ENCODE measurements around the gene RAD51B. TPM values are rescaled to one million over a fixed set of nuclear protein-coding genes. Genes with fewer than 3 reads are reported as not detected.

RAD51B gene
- total and polyA plus RNA-seq, 2 of the 13 experiments (the other 11 are each of a cell fraction or from before 2014, with no cell fraction given), result 7.0 to 9.5 TPM

DNA sequence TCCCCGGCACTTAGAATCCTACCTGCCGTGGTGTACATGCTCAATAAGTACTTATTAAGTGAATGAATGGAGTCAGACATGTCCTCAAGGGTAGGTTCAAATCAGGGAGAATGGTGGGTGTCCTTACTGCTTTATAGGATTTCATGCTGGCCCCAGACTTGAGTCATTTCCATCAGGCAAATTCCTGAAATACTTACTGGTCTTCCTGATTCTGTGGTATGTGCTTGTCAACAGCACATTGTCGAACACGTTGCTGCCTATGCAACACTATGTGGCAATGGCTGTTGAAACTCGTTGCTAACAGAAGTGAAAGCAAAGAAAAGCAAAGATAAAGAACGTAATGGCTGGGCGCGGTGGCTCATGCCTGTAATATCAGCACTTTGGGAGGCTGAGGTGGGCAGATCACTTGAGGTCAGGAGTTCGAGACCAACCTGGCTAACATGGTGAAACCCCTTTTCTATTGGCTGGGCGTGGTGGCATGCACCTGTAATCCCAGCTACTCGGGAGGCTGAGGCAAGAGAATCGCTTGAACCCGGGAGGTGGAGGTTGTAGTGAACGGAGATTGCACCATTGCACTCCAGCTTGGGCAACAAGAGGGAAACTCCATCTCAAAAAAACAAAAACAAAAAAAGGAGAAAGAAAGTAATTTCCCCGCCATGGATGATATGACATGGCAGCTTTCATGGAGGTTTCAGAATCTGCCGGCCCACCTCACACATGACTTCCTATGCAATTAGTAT is 758.4 kb downstream of the RAD51B start (continued):
- TF ChIP-seq, protein P1, sequence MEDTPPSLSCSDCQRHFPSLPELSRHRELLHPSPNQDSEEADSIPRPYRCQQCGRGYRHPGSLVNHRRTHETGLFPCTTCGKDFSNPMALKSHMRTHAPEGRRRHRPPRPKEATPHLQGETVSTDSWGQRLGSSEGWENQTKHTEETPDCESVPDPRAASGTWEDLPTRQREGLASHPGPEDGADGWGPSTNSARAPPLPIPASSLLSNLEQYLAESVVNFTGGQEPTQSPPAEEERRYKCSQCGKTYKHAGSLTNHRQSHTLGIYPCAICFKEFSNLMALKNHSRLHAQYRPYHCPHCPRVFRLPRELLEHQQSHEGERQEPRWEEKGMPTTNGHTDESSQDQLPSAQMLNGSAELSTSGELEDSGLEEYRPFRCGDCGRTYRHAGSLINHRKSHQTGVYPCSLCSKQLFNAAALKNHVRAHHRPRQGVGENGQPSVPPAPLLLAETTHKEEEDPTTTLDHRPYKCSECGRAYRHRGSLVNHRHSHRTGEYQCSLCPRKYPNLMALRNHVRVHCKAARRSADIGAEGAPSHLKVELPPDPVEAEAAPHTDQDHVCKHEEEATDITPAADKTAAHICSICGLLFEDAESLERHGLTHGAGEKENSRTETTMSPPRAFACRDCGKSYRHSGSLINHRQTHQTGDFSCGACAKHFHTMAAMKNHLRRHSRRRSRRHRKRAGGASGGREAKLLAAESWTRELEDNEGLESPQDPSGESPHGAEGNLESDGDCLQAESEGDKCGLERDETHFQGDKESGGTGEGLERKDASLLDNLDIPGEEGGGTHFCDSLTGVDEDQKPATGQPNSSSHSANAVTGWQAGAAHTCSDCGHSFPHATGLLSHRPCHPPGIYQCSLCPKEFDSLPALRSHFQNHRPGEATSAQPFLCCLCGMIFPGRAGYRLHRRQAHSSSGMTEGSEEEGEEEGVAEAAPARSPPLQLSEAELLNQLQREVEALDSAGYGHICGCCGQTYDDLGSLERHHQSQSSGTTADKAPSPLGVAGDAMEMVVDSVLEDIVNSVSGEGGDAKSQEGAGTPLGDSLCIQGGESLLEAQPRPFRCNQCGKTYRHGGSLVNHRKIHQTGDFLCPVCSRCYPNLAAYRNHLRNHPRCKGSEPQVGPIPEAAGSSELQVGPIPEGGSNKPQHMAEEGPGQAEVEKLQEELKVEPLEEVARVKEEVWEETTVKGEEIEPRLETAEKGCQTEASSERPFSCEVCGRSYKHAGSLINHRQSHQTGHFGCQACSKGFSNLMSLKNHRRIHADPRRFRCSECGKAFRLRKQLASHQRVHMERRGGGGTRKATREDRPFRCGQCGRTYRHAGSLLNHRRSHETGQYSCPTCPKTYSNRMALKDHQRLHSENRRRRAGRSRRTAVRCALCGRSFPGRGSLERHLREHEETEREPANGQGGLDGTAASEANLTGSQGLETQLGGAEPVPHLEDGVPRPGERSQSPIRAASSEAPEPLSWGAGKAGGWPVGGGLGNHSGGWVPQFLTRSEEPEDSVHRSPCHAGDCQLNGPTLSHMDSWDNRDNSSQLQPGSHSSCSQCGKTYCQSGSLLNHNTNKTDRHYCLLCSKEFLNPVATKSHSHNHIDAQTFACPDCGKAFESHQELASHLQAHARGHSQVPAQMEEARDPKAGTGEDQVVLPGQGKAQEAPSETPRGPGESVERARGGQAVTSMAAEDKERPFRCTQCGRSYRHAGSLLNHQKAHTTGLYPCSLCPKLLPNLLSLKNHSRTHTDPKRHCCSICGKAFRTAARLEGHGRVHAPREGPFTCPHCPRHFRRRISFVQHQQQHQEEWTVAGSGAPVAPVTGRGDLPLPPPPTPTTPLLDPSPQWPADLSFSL (CRISPR knock-in tag; IDR thresholded peaks at IDR 0.05), result peak; percentile 76
- TF ChIP-seq ZNF784 (CRISPR knock-in tag; IDR thresholded peaks at IDR 0.05; ENCODE audit: borderline replicate concordance) (0 out of 2 replicates have a peak, but pooled peaks have one; percentile 62), MAFK (conservative IDR thresholded peaks at IDR 0.05 in 1 of 2, IDR thresholded peaks at IDR 0.05 in 1 of 2; ENCODE audit: low read length in 2 of 2) (peak in 1 of 2 experiments; percentile 21; a peak in 1 of 4 replicates), ZBTB21 (CRISPR knock-in tag; IDR thresholded peaks at IDR 0.05) (peak; percentile 82), PATZ1 (CRISPR knock-in tag; IDR thresholded peaks at IDR 0.05) (peak; percentile 57; the same call in 1 of the 2 replicates), YEATS4 (CRISPR knock-in tag; IDR thresholded peaks at IDR 0.05; ENCODE audit: borderline replicate concordance) (peak; percentile 47; the same call in 1 of the 2 replicates), ZNF333 (CRISPR knock-in tag; IDR thresholded peaks at IDR 0.05; ENCODE audit: borderline replicate concordance) (no peak), RCOR2 (CRISPR knock-in tag; IDR thresholded peaks at IDR 0.05) (peak; percentile 68), PHF21A (CRISPR knock-in tag; IDR thresholded peaks at IDR 0.05) (peak; percentile 73), ZNF296 (CRISPR knock-in tag; conservative IDR thresholded peaks at IDR 0.05) (no peak), KDM1A (CRISPR knock-in tag; IDR thresholded peaks at IDR 0.05) (peak; percentile 81), FOSL2 (CRISPR knock-in tag; IDR thresholded peaks at IDR 0.05) (peak; percentile 93), ZNF780A (CRISPR knock-in tag; IDR thresholded peaks at IDR 0.05) (peak; percentile 45; the same call in 1 of the 2 replicates), TBX3 (IDR thresholded peaks at IDR 0.05; ENCODE audit: borderline replicate concordance) (peak; percentile 74), RBM22 (optimal IDR thresholded peaks at IDR 0.05; ENCODE audit: low read length) (no peak), ZNF570 (CRISPR knock-in tag; IDR thresholded peaks at IDR 0.05; ENCODE audit: borderline replicate concordance) (no peak), NCOA5 (CRISPR knock-in tag; IDR thresholded peaks at IDR 0.05) (no peak), POLR2AphosphoS5 (IDR thresholded peaks at IDR 0.05; ENCODE audit: low read depth, low read length) (no peak)
- TF ChIP-seq, protein P2, sequence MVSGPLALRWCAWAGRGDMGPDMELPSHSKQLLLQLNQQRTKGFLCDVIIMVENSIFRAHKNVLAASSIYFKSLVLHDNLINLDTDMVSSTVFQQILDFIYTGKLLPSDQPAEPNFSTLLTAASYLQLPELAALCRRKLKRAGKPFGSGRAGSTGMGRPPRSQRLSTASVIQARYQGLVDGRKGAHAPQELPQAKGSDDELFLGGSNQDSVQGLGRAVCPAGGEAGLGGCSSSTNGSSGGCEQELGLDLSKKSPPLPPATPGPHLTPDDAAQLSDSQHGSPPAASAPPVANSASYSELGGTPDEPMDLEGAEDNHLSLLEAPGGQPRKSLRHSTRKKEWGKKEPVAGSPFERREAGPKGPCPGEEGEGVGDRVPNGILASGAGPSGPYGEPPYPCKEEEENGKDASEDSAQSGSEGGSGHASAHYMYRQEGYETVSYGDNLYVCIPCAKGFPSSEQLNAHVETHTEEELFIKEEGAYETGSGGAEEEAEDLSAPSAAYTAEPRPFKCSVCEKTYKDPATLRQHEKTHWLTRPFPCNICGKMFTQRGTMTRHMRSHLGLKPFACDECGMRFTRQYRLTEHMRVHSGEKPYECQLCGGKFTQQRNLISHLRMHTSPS (CRISPR knock-in tag; IDR thresholded peaks at IDR 0.05; ENCODE audit: low read depth), result no peak

Data from HepG2 (cell line).